A549 (cell line): ENCODE results near the gene CHST10. TPM values are rescaled to one million over a fixed set of nuclear protein-coding genes. Genes with fewer than 3 reads are reported as not detected.
"Not testable (repeated sequence)": the region's sequence is repeated elsewhere in the genome, so short reads cannot be mapped to it uniquely, and the experiment has no call there.

Experiments
- ATAC-seq, 2 experiments: fragments of 200-7000 bp in 1 of 2; fragments of >200 bp in 1 of 2; cut with Nextera tagmentation in 1 of 2; cut with Tn5 transposase in 1 of 2; 3 replicates each; pipeline versions ENCODE4 v1.8.0 to v1.9.1; 2018 to 2020; ENCODE audit warnings: mild to moderate bottlenecking in 1 of 2, moderate library complexity in 1 of 2
- CTCF ChIA-PET: fragments of 300-600 bp; sonication (Branson Sonifier 250); formaldehyde crosslinking; extraction: SDS; loops from one replicate; lab custom pipeline; 2021; ENCODE audit warnings: antibody characterized with exemption, inconsistent platforms; lab: Yijun Ruan, JAX
- POLR2A ChIA-PET: fragments of 350-600 bp; formaldehyde crosslinking; extraction: SDS; loops from one replicate; lab custom pipeline; 2021; ENCODE audit warnings: antibody characterized with exemption, inconsistent platforms; lab: Yijun Ruan, JAX
- DNase-seq, 2 experiments: peaks; one replicate each; pipeline versions ENCODE4 v3.0.0 to v3.0.0-alpha.2; 2011 to 2016; ENCODE audit warnings: low read depth in 1 of 2, low spot score in 1 of 2
- FAIRE-seq: peaks from 2 replicates; lab custom pipeline; 2011; peaks lifted over from hg19 to GRCh38; lab: Jason Lieb, UNC
- H3K27ac ChIP-seq, 2 experiments: fragments of >200 bp; sonication (Bioruptor Twin); formaldehyde crosslinking; 3 replicates each; pipeline ENCODE4 v1.5.1; 2016 to 2017
- H3K4me1 ChIP-seq: fragments of >200 bp; sonication (Bioruptor Twin); formaldehyde crosslinking; 3 replicates; pipeline ENCODE4 v1.6.1; 2016
- H3K4me2 ChIP-seq: fragments of >200 bp; sonication (Bioruptor Twin); formaldehyde crosslinking; 3 replicates; pipeline ENCODE4 v1.6.1; 2016
- H3K4me3 ChIP-seq: fragments of >200 bp; sonication (Bioruptor Twin); formaldehyde crosslinking; 3 replicates; pipeline ENCODE4 v1.5.1; 2016
- H3K9me3 ChIP-seq: fragments of >200 bp; sonication (Bioruptor Twin); formaldehyde crosslinking; 3 replicates; pipeline ENCODE4 v1.6.1; 2016
- BHLHE40 ChIP-seq: IDR thresholded peaks from 2 replicates; pipeline ENCODE4 v1.6.1; 2012; ENCODE audit warnings: low read depth, low read length, inconsistent platforms
- CHD2 ChIP-seq: fragments of 150-350 bp; IDR thresholded peaks from 2 replicates; pipeline ENCODE4 v1.6.1; 2014; ENCODE audit warnings: low read length; ENCODE audit not compliant: partially characterized antibody
- CHD4 ChIP-seq: fragments of 200-600 bp; sonication (generic); IDR thresholded peaks from 2 replicates; pipeline ENCODE4 v1.6.1; 2016; ENCODE audit warnings: antibody characterized with exemption, mild to moderate bottlenecking, borderline replicate concordance
- EP300 ChIP-seq, 2 experiments: fragments of >200 bp; sonication (Bioruptor Twin); formaldehyde crosslinking; IDR thresholded peaks; 2 replicates in 1 of 2; 3 replicates in 1 of 2; pipeline ENCODE4 v1.6.1; 2016 to 2017
- HDAC2 ChIP-seq: fragments of 200-600 bp; sonication (generic); IDR thresholded peaks from 2 replicates; pipeline ENCODE4 v1.6.1; 2016
- HEYL ChIP-seq: fragments of 250-450 bp; sonication (Bioruptor Pico); IDR thresholded peaks from 2 replicates; pipeline ENCODE4 v1.8.0; 2021; ENCODE audit warnings: mild to moderate bottlenecking, moderate library complexity
- HOXA7 ChIP-seq: fragments of 250-450 bp; sonication (Bioruptor Pico); IDR thresholded peaks from 2 replicates; pipeline ENCODE4 v1.5.0; 2020; ENCODE audit warnings: mild to moderate bottlenecking, moderate library complexity
- HOXB5 ChIP-seq: fragments of 250-450 bp; sonication (Bioruptor Pico); IDR thresholded peaks from 2 replicates; pipeline ENCODE4 v1.5.0; 2020; ENCODE audit warnings: mild to moderate bottlenecking, moderate library complexity
- KDM1A ChIP-seq: fragments of 200-600 bp; sonication (generic); IDR thresholded peaks from 2 replicates; pipeline ENCODE4 v1.6.1; 2016; ENCODE audit warnings: low read depth, mild to moderate bottlenecking
- KDM5A ChIP-seq: fragments of 200-600 bp; sonication (generic); IDR thresholded peaks from 2 replicates; pipeline ENCODE4 v1.6.1; 2016; ENCODE audit warnings: antibody characterized with exemption, mild to moderate bottlenecking
- NPAS2 ChIP-seq: fragments of 250-450 bp; sonication (Bioruptor Pico); IDR thresholded peaks from 2 replicates; pipeline ENCODE4 v1.8.0; 2022; ENCODE audit warnings: mild to moderate bottlenecking, moderate library complexity, borderline replicate concordance
- POLR2A ChIP-seq: IDR thresholded peaks from 2 replicates; pipeline ENCODE4 v1.6.1; 2012; ENCODE audit warnings: mild to moderate bottlenecking, low read length
- RFX5 ChIP-seq: fragments of 450-650 bp; IDR thresholded peaks from 2 replicates; pipeline ENCODE4 v1.7.1; 2014; ENCODE audit warnings: antibody characterized with exemption, mild to moderate bottlenecking, moderate library complexity
- TFCP2L1 ChIP-seq: fragments of 250-450 bp; sonication (Bioruptor Pico); IDR thresholded peaks from 2 replicates; pipeline ENCODE4 v1.5.0; 2021; ENCODE audit warnings: mild to moderate bottlenecking
- ZFP36 ChIP-seq: fragments of 450-650 bp; IDR thresholded peaks from 2 replicates; pipeline ENCODE4 v1.6.1; 2014; ENCODE audit warnings: borderline replicate concordance; ENCODE audit not compliant: partially characterized antibody
- ZSCAN20 ChIP-seq: fragments of 250-450 bp; sonication (Bioruptor Pico); IDR thresholded peaks from 2 replicates; pipeline ENCODE4 v1.8.0; 2022; ENCODE audit warnings: mild to moderate bottlenecking, moderate library complexity
- WGBS: methylation state at CpG from one replicate; pipeline ENCODE4 v1.1.6; 2017; ENCODE audit errors: missing lambda C conversion rate; 5-methylcytosine and 5-hydroxymethylcytosine counted together
- polyA plus RNA-seq, 4 experiments: library from polyadenylated mRNA; depleted of rRNA in 3 of 4; stranded (reverse); fragments of >200 nt; fragmentation: RNase III in 1 of 4; extraction: RNeasy Plus Mini Kit Qiagen cat#74134 plus additional on column Dnase treatment in 1 of 4; gene quantifications; 2 replicates in 3 of 4; 3 replicates in 1 of 4; pipeline ENCODE4 v1.2.3, GENCODE V29; 2011 to 2017
- TF ChIP-seq, protein P1 (sequence below): fragments of 200-600 bp; sonication (generic); IDR thresholded peaks from 2 replicates; pipeline ENCODE4 v1.6.1; 2016; ENCODE audit warnings: antibody characterized with exemption, mild to moderate bottlenecking, moderate library complexity
- TF ChIP-seq, protein P2 (sequence below): fragments of >200 bp; sonication (Bioruptor Twin); formaldehyde crosslinking; IDR thresholded peaks from 3 replicates; pipeline ENCODE4 v1.6.1; 2016
- TF ChIP-seq, protein P3 (sequence below): IDR thresholded peaks from 2 replicates; pipeline ENCODE4 v1.6.1; 2012; ENCODE audit warnings: low read depth, borderline replicate concordance
- TF ChIP-seq, protein P4 (sequence below): fragments of 450-650 bp; IDR thresholded peaks from 2 replicates; pipeline ENCODE4 v1.6.1; 2014; ENCODE audit warnings: antibody characterized with exemption

The CHST10 gene
- polyA plus RNA-seq, 2 of the 4 experiments (the other 2 are of a cell fraction), result 16.6 to 24.0 TPM

DNA sequence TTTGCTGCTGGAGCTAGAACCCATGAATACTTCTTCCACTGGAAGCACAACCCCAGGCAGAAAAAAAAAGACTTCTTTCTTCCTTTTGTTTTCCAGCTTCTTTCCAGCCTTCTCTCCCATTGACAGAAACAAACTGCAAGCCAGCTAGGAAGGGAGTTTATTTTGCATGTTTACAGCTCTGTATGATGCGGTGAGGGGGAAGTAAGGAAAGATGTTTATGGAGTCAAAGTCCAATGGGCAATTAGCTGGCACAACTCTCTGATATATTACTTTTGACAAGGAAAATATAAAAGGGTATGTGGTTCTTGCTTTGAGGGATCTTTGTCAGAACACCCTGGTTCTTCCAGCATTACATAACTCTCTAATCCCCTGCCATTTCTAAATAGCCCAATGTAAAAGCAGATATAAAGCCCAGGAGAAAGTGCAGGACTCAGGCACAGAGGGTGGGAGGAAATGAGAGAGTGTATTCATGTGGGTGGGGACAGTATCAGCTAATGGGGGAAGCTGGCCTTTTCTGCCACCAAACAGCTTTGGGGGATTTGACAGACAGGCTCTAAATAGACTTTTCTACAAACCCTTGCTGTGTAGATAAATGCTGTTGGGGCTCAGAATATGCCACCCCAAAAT is 43.5 kb upstream of the CHST10 start:
- Histone ChIP-seq H3K27ac (no peak overlapping the region), H3K4me2 (no peak overlapping the region), H3K9me3 (peaks cover 17% of the 10 kb centered on the region), H3K4me3 (no peak overlapping the region), H3K4me1 (no peaks in the 10 kb centered on the region)
- ChIA-PET POLR2A (no interaction called here), CTCF (no interaction called here)
- no peak for ATAC-seq
- DNase-seq, result no peak
- FAIRE-seq, result no peak
- WGBS, result 13% methylated on average over 1 of the region's 1 CpG
- TF ChIP-seq KDM5A (no peak), KDM1A (no peak), TFCP2L1 (CRISPR knock-in tag) (no peak), BHLHE40 (no peak), CHD2 (no peak), CHD4 (no peak), HDAC2 (no peak), EP300 (IDR thresholded peaks at IDR 0.05) (no peak), NPAS2 (no peak), HOXB5 (no peak), POLR2A (no peak), ZSCAN20 (CRISPR knock-in tag) (no peak), HOXA7 (no peak), RFX5 (no peak), HEYL (CRISPR knock-in tag) (no peak)
- TF ChIP-seq, protein P1, sequence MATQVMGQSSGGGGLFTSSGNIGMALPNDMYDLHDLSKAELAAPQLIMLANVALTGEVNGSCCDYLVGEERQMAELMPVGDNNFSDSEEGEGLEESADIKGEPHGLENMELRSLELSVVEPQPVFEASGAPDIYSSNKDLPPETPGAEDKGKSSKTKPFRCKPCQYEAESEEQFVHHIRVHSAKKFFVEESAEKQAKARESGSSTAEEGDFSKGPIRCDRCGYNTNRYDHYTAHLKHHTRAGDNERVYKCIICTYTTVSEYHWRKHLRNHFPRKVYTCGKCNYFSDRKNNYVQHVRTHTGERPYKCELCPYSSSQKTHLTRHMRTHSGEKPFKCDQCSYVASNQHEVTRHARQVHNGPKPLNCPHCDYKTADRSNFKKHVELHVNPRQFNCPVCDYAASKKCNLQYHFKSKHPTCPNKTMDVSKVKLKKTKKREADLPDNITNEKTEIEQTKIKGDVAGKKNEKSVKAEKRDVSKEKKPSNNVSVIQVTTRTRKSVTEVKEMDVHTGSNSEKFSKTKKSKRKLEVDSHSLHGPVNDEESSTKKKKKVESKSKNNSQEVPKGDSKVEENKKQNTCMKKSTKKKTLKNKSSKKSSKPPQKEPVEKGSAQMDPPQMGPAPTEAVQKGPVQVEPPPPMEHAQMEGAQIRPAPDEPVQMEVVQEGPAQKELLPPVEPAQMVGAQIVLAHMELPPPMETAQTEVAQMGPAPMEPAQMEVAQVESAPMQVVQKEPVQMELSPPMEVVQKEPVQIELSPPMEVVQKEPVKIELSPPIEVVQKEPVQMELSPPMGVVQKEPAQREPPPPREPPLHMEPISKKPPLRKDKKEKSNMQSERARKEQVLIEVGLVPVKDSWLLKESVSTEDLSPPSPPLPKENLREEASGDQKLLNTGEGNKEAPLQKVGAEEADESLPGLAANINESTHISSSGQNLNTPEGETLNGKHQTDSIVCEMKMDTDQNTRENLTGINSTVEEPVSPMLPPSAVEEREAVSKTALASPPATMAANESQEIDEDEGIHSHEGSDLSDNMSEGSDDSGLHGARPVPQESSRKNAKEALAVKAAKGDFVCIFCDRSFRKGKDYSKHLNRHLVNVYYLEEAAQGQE, result no peak
- TF ChIP-seq, protein P2, sequence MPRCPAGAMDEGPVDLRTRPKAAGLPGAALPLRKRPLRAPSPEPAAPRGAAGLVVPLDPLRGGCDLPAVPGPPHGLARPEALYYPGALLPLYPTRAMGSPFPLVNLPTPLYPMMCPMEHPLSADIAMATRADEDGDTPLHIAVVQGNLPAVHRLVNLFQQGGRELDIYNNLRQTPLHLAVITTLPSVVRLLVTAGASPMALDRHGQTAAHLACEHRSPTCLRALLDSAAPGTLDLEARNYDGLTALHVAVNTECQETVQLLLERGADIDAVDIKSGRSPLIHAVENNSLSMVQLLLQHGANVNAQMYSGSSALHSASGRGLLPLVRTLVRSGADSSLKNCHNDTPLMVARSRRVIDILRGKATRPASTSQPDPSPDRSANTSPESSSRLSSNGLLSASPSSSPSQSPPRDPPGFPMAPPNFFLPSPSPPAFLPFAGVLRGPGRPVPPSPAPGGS, result no peak
- TF ChIP-seq, protein P3, sequence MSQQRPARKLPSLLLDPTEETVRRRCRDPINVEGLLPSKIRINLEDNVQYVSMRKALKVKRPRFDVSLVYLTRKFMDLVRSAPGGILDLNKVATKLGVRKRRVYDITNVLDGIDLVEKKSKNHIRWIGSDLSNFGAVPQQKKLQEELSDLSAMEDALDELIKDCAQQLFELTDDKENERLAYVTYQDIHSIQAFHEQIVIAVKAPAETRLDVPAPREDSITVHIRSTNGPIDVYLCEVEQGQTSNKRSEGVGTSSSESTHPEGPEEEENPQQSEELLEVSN, result no peak
- TF ChIP-seq, protein P4, sequence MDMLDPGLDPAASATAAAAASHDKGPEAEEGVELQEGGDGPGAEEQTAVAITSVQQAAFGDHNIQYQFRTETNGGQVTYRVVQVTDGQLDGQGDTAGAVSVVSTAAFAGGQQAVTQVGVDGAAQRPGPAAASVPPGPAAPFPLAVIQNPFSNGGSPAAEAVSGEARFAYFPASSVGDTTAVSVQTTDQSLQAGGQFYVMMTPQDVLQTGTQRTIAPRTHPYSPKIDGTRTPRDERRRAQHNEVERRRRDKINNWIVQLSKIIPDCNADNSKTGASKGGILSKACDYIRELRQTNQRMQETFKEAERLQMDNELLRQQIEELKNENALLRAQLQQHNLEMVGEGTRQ, result no peak
- TF ChIP-seq, all 56 proteins: peak for 0

DNA sequence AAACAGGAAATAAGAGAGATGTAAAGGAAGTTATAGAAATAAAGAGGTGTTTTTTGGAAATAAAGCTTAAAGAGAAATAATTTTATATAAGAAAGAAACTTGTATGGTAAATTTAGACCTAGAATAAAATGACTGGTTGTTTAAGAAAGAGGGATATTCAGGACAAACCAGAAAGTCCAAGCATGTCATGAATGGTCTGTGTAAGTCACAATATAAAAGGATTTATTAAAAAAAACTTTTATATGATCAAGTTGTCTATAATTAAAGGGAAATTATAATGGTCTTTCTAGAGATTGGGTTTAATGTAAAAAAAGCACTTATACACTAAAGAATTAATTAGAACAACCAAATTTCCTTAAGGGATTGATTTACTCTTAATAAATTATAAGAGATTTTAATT is 38.9 kb upstream of the CHST10 start:
- H3K4me1 ChIP-seq, DNase-seq, H3K27ac ChIP-seq, ATAC-seq, H3K4me3 ChIP-seq, H3K4me2 ChIP-seq, POLR2A ChIA-PET, FAIRE-seq: not testable (repeated sequence)
- peak; percentile 90 for TF ChIP-seq ZFP36
- CTCF ChIA-PET, result interaction anchor here (0.7 kb wide), 1 partner anchor 15 kb away, joined by 3 read pairs; no protein-coding TSS in a partner anchor
- H3K9me3 ChIP-seq, result peaks cover 33% of the 10 kb centered on the region
